C1 segment of cervical spinal cord (tissue), 14 donors: Measurements from ENCODE around the gene MYO1E.
"Not testable (repeated sequence)": the region's sequence is repeated elsewhere in the genome, so short reads cannot be mapped to it uniquely, and the experiment has no call there.

ENCODE experiments used
- DNase-seq, 14 donors: peaks; one replicate each; lab custom pipeline; 2025; lab: John Stamatoyannopoulos, UW

MYO1E gene

DNA sequence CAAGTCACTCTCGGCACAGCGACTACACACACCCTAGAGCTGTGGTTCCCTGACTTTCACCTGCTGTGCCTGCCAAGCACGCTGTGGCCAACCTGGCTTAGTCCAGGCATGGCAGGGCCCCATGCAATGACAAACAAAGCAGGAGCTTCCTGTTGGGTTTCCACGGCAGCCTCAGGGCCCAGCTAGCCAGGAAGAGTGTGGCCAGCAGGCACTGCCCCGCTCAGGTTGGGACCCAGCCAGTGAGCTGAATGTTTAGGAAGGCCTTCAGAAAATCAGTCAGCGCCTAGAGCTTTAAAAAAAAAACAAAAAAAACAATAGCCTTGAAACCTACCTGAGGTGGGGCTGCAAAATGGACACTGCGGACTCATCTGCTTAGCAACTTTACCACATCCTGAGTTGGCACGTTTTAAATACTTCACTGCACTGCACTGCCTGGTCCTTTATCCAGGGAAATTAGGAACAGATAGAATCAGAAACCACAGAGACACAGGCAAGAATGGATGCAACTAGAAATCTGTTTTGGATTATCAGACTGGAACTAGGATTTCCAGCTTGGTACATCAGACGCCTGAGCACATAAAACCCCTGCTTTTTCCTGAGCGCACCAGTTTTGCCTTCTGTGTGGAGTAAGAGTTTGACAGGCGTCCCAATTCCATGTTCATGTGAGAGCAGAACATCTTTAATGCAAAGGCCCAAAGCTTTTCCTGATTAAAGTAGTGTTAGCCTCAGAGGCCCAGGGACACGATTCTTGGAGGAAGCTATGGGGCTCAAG lies 202.2 kb downstream of the MYO1E start:
- DNase-seq = peak in 10 of 14 donors; percentile 17 to 80 (median 54)

DNA sequence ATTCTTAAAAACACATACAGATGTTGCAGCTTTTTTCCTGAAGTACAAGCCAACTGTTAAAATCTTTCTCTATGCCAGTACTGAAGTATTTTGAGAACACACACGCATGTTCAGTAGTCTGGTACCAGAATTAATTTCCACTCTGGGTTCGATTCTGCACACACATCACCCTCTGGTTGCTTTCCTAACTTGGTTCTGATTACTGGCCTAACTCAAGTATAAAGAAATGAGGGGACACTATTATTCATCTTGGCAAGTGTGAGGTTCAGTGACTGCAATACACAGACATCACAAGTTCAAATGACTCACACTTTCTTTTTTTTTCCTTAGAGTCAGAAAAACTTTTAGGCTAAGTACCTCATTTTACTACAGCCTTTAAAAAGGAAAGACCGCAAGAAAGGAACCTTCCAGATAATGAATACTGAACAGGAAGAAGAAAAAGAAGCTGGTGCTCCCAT lies 203.4 kb downstream of the MYO1E start:
- peak in 1 of 14 donors; percentile 23 for DNase-seq

DNA sequence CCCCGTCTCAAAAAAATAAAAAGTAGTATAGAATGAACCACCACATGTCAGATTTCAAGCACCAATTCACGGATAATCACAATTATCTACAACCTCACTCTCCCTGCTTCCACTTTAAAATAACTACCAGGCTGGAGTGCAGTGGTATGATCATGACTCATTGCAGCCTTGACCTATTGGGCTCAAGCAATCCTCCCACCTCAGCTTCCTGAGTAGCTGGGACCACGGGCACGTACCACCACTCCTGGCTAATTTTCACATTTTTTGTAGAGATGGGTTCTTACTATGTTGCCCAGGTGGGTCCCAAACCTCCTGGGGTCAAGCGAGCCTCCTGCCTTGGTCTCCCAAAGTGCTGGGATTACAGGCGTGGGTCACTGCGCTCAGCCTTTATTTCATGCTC lies 204.1 kb downstream of the MYO1E start:
- DNase-seq = no peak

DNA sequence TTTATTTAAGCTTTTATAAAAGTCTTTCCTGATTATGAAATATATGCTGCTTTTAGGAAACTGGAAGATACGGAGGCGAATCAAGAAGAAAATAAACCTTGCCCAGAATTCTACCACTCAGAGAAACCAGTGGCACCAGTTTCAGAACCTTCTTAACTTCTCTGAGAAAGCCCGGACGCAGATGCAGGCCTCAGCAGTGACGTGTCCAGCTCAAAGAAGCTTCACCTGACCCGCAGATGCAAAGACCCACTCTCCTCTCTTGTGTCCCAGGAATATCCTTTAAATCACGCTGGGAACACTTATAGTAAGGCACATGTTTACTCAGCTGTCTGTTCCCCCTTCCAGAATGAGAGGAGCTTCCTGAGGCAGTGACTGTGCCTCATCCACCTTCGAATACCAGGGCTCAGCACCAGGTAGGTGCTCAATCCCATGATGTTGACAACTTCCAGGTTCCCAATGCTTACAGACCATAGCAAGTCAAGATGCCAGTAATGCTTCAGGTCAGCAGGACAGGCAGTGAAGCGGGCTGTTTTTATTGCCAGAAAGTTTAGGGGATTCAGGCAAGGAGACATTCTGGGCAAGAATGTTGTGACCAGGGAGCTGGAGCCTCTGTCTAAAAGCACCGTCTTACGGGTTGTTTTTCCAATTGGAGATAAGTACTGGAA lies 205.9 kb downstream of the MYO1E start:
- DNase-seq = no peak

DNA sequence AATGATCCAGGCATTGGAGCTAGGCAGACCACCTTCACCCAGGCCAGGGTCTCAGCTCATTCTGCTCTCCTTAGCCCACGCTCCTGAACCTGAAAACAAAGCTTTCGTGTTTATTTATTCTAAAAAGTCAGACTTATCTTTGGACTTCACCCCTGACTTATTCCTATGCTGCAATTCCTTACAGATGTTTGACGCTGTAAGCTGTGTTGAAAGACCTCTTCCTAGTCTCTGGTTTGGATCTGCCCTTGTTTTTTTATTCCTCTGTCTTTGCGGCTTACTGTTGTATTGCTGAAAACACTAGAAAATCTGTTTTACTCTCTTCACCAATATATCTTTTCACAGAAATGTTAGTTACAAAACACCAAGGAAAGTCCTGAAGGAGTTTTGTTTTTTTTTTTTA lies 206.5 kb downstream of the MYO1E start:
- DNase-seq = no peak

DNA sequence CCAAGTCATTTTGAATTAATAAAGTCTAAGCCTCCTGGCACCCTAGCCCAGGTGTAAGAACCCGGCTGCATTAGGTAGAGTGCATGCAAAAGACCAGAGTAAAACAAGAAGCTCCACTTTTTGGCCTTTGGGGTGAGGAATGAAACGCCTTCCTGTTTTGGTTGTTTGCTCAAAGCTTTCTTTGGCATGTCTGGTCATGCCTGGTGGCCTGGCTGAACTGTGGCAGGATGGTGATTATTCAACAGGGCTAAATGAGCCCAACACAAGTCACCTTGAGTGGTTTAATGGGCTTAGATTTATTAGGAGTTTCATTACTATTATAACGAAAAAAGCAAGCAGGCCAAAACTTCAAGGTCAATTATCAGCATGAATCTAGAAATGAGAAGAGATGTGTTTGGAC lies 206.9 kb downstream of the MYO1E start:
- no peak for DNase-seq

DNA sequence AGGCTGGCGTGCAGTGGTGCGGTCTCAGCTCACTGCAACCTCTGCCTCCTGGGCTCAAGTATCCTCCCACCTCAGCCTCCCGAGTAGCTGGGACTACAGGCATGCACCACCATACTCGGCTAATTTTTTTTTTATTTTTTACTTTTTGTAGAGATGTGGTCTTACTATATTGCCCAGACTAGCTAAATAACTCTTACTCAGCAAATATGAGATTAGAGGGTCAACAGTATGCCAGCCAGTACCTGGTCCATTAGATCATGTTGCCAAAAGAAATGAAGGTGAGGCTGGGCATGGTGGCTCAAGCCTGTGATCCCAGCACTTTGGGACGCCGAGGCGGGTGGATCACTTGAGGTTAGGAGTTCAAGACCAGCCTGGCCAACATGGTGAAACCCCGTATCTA lies 210.6 kb downstream of the MYO1E start:
- not testable (repeated sequence) for DNase-seq

DNA sequence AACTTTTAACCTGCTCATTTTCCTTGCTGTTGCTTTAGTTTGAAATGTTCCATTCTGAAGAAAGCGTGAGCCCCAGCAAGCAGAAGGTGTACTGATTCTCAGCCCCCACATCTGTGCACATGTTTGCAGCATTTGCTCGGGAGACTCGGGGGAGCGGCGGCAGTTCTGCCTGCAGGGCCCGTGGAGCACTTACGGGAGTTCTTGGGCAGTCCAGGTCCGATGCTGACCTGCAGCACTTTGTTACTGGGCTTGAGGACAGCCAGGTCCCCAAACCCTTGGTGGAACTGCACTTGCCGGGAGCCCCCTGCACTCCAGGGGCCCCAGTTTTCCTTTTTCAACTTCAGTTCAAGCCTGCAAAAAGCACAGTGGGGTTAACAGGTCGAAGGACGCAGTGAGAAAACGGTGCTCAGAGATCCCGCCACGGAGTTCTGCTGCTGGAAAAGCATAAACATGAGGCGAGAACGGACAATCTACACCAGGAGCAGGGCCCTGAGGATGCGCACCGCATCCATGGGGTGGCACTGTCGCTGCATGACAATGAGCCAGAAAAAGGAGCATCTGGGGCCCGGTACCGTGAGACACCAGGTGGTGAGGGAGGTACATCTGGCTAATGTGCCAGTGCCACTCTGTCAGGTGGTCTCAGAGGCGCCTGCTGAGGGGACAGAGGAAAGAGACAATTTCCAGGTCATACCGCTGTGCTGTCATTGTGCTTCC lies 211.6 kb downstream of the MYO1E start:
- no peak for DNase-seq

DNA sequence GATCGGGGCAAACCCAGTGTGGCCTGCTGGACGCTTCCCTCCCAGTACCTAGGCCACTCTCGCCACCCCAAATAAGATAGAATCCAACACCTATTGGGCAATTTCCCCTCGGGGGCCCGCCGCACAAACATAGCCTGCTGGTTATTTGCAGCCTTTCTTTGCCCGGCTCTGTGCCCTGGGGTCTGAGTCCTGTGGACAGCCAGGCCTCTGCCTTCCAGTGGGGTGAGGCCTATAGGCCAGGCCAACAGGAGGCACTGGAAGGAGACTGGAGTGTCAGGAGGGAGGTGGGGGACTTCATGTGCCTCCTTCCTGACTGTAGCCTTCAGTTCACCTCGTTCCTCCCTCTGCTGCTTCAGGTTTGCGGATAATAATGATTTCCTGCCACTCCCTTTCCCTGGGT lies 213.5 kb downstream of the MYO1E start:
- DNase-seq = no peak

DNA sequence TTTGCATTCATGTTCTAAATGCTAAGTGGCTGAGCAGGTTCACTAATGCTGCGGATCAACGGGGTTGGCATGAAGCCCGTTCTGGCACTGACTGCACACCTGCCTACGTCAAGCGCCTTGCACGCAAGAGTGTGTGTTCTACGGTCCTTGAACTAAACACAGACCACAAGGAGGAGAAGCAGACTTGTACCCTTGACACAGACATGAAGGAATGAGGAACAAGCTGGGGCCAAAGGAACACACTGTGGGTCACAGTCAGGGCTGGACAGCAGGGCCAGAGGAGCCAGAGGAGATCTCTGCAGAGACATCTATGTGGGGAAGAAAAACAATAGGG lies 214.0 kb downstream of the MYO1E start:
- DNase-seq = no peak

DNA sequence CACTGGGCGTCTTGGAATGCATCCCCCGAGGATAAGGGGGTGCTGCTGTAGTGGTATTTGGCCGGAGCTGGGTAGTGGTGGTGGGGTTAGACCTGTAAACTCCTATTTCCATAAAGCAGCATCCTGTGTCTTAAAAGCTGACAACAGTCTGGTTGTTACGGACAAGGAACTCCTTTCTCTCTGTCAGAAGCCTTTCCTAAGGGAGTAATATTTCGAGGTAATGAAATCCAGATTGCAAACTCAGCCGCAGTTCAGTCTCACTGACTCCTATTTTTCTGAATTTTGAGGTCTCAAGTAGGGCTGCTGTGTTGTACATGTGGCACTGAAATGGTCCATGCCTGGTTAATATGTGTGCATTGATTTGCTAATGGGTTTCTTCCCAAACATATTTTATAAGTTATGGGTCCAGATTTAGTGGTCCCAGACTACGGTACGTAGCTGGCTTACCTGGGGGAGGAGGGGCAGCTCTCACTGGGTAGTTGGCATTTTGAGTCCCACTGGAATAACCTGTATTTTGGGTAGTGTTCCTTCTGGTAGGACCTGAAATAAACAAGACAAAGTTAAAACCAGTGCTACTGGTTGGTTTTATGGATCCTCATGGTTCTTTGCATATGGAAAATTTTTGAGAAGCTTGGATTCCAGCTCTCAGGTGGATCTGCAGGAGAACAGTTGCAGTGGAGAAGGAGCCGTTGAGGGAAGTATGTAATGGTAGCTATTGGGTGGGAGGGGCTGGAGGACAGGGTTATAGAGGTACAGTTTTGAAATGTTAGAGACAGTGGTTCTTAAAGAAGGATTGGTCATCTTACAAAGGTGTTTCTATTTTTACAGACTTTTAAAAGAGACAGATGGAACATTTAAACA lies 214.6 kb downstream of the MYO1E start:
- DNase-seq = no peak

DNA sequence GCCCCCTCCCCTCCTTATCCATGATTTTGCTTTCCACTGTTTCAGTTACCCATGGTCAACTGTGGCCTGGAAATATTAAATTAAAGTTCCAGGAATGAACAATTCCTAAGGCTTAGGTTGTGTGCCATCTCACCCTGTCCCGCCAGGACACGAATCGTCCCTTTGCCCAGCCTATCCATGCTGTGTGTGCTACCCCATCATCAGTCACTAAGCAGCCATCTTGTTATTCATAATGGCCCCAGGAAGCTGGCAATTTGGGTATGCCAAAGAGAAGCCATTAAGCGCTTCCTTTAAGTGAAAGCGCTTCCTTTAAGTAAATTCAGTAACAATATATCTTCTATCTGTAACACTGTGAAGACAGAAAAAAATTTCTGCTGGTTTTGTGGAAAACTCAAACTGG lies 215.3 kb downstream of the MYO1E start:
- DNase-seq = no peak

DNA sequence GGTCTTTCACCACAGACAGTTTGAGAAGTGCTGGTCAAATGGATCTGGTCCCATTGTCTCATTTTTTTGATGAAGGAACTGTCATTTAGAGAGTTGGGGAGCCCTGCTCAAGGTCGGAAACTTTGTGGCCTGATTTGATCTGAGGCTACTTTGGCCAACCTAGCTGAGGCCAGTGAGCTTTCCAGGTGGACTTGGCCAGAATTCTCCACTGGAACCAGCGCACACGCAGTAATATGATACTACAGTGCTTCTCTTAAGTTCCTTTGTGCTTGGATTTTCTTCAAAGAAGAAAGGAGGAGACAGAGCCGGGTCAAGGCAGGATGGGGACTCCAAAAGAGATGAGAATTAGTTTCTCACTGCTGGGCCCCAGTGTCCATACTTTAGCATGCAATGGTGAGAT lies 217.2 kb downstream of the MYO1E start:
- no peak for DNase-seq

DNA sequence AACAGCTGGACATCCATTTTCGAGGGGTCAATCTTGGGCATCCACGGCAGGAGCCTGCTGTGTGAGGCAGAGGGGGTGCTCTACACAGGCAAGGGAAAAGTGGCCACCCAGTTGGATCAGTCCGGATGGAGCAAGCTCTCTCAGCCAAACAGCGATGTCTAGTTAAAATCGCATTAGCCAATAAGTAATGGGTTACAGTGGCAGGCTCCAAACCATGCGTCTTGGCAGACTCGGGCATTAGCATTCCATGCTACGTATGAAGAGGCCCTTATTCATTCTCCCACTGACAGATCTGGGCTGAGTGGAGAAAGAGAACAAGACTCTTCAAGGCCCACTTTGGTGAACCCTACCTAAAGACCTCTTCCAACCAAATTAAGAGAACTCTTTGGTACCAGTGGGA lies 218.4 kb downstream of the MYO1E start:
- no peak for DNase-seq

DNA sequence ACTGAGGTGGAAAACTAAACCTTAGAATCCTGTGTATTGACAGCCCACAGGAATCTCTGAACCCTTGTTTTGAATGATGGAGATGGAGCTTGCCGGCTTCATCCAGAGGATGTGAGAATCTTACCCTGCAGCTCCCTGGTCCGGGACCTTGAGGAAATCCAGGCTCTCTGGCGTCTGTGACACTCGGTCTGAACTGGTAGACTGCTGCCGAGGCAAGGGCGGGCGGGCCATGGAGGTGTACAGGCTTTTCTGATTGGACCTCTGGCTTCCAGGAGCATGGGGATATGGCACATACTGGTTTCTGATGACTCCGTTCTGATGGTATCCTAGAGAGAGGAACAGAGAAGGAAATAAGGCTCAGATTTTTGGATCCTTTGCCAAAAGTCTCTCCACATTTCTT lies 219.2 kb downstream of the MYO1E start:
- no peak for DNase-seq

DNA sequence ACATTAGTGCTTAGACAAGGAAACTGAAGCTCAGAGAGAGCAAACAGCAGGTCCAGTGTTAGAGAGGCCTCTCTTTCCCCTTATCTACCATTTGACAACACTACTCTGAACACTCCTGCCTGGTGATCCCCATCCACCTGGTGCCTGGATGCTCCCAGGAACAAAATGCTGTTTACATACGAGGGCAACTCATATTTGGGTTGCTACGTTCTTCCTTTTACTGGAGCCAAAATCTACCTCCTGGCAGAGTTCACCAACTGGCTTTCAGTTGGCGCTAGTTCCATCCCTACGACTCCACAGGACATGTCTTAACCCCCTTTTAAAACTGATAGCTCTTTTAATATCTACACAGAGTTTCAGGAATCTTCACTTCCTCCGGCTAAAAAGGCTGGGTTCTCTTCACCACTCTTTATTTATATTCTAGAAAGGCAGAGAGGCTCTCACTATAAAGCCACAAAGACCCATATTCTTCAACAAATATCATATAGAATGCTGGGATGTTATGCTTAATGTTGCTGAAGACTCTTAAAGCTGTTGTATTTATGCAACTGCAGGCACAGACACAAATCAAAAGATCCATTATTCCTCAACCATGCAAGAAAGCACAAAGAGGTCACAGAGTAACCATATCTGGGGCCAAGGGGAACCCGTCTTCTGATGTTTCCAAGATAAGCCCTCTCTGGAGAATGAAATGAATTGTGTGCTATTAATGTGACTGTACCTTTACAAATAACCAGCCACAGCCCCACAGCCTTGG lies 219.8 kb downstream of the MYO1E start:
- no peak for DNase-seq

DNA sequence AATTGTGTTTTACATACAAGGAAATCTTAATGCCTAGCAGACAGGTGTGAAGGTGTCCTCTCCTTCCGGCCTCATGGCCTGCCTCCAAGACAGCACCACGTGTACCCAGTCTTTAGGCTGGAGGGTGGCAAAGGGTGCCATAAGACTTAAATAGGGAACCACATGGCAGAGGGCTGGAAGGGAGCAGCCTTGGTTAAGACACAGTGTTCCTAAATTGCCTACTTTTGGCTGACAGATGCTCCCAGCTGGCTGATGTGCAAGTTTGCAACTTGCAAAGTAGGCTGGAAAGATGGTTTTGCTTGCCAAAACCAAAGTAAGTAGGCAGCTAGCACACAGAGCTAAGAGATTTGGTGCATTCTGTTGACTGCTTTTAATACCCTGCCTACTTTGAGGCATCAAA lies 222.5 kb downstream of the MYO1E start:
- peak in 1 of 14 donors; percentile 11 for DNase-seq

DNA sequence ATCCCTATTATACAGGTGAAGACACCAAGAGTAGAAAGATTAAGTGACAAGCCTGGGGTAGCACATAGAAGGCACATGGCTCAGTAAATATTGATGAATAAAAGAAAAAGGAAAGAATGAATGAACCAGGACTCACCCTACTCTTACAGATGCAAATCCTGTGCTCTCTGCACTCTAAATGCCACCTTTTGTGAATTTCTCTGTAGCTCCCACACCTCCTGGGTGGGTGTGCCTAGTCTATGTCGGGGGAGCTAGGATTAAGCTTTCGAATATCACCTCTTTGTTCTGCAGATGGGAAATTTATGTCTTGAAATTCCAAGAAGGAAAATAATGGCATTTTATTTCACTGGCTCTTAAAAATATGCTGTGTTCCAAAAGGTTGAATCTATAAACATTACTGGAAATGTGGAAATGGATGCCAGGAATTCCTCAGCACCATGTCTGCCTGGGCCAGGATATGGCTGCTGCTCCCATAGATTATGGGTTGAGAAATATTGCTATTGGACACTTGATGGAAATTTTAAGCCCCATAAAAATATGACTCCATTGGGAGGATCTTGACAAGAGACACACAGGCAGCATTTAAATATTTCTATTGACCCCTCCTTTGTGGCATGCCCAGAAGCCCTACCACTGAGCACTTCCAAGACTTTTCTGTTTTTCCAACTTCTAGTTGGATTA lies 224.4 kb downstream of the MYO1E start:
- no peak for DNase-seq

DNA sequence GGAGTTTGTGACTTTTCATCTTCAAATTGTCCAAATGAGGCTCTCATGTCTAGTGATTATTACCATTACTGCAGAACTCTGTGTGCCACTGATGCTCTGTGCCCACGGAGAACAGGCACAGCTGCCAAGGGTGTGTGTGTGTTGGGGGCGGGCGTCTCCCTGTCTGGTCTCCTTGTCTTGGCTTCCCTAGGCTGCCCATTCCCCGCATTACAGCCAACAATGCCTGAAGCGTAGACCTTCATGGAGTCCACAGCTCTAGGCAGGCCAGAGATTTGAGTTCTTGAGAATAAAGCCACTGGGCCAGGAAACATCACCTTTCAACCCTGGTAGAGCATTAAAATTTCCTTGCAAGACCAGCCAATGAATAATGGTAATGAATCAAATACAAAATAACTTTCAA lies 225.0 kb downstream of the MYO1E start:
- no peak for DNase-seq

DNA sequence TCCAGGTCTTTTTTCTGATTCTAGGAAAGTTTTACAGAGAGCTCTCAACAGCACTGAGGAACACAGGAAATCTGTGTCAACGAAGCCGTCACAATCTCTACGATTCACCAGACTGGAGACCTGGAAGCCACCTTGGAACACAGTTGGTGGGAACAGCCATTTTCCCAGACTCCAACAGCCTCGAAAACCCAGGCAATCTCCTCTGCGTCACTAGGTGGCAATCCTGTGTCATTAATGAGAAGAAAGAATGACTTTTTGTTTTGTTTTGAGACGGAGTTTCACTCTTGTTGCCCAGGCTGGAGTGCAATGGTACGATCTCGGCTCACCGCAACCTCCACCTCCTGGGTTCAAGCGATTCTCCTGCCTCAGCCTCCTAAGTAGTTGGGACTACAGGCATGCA lies 228.1 kb downstream of the MYO1E start:
- DNase-seq = not testable (repeated sequence)

DNA sequence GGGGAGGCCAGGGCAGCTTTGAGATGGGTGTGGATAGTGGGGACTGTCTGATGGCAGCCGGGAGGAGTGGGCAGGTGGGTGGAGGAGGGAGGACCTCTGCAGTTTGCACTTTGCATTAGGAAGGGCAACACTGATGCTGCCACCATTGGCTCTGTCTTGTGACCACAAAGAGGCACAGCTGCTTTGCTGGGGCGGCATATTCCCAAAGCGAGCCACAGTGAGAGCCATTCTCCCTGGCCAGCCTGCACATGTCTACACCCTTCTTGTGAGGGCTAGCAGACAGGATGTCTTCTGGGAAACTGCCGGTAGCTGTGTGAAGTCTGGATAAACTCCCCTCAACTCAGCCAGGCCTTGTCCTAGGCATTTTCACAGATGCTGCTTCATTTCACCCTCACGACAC lies 229.4 kb downstream of the MYO1E start:
- DNase-seq = no peak
